GM10847 (cell line): ENCODE measurements around the gene CLDN12.

Source experiments
- POLR2A ChIP-seq: IDR thresholded peaks from 2 replicates; pipeline ENCODE4 v1.6.1; 2011; ENCODE audit not compliant: insufficient read length; ENCODE audit errors: extremely low read depth

CLDN12 gene

GRCh38 chr7:90459888-90460287 lies 56.6 kb downstream of the CLDN12 start:
- no peak for TF ChIP-seq POLR2A

GRCh38 chr7:90461219-90461618 lies 58.0 kb downstream of the CLDN12 start:
- no peak for TF ChIP-seq POLR2A
